Fibroblast of pulmonary artery (primary cell): ENCODE results near the gene NIPA2.
"Not testable (repeated sequence)": the region's sequence is repeated elsewhere in the genome, so short reads cannot be mapped to it uniquely, and the experiment has no call there.

ENCODE experiments used
- DNase-seq: peaks from one replicate; pipeline ENCODE4 v3.0.0-alpha.2; 2010; ENCODE audit warnings: low read depth
- H3K4me3 ChIP-seq: replicated peaks from 2 replicates; pipeline ENCODE4 v1.5.1; 2011; ENCODE audit warnings: low read depth, mild to moderate bottlenecking, control low read depth, low read length, moderate library complexity
- CTCF ChIP-seq: IDR thresholded peaks from 2 replicates; pipeline ENCODE4 v1.5.1; 2011; ENCODE audit warnings: mild to moderate bottlenecking, control low read depth, low read length, inconsistent platforms; ENCODE audit errors: missing control alignments

Gene NIPA2

GRCh38 chr15:22806156-22806555 lies 32.3 kb upstream of the NIPA2 start:
- no peak for TF ChIP-seq CTCF
- H3K4me3 ChIP-seq, result no peak overlapping the region
- DNase-seq, result no peak

GRCh38 chr15:22806664-22807063 lies 31.8 kb upstream of the NIPA2 start:
- no peak for TF ChIP-seq CTCF
- no peak for DNase-seq
- no peak overlapping the region for H3K4me3 ChIP-seq

- DNase-seq, H3K4me3 ChIP-seq: not testable (repeated sequence)
These were observed 30.6 kb upstream of the NIPA2 start for GRCh38 chr15:22807831-22808230.

GRCh38 chr15:22808240-22808639 lies 30.2 kb upstream of the NIPA2 start:
- DNase-seq, result no peak
- no peak for TF ChIP-seq CTCF

GRCh38 chr15:22808761-22809280 lies 29.6 kb upstream of the NIPA2 start:
- no peak for TF ChIP-seq CTCF
- no peak for DNase-seq
- no peak overlapping the region for H3K4me3 ChIP-seq

More at GRCh38 chr15:22808240-22808639, 30.2 kb upstream of the NIPA2 start:
- H3K4me3 ChIP-seq, result no peak overlapping the region

- no peak for DNase-seq
- TF ChIP-seq CTCF, result no peak
- H3K4me3 ChIP-seq, result no peak overlapping the region
These were observed 28.2 kb upstream of the NIPA2 start for GRCh38 chr15:22810033-22810852.

GRCh38 chr15:22810853-22811338 lies 27.6 kb upstream of the NIPA2 start:
- no peak for TF ChIP-seq CTCF
- H3K4me3 ChIP-seq, result no peak overlapping the region
- no peak for DNase-seq
